GM23338 (cell line): Measurements from ENCODE around the gene TMEM219. TPM values are rescaled to one million over a fixed set of nuclear protein-coding genes. Genes with fewer than 3 reads are reported as not detected.
A peak's percentile ranks its signal among the peaks of the same experiment; 100 is the strongest.

Experiments used
- ATAC-seq: fragments of 200-7000 bp; cut with Tn5 transposase; 3 replicates; pipeline ENCODE4 v1.9.1; 2020
- DNase-seq: peaks from one replicate; pipeline ENCODE4 v3.0.0-alpha.2; 2015; ENCODE audit warnings: low spot score
- H2AFZ ChIP-seq: fragments of 200-600 bp; sonication (generic); 2 replicates; pipeline ENCODE4 v1.8.0; 2016; ENCODE audit warnings: antibody characterized with exemption, mild to moderate bottlenecking, moderate library complexity
- H3F3A ChIP-seq: fragments of 200-600 bp; sonication (generic); replicated peaks from 2 replicates; pipeline ENCODE4 v1.8.0; 2017; ENCODE audit warnings: antibody characterized with exemption, mixed run types, low read depth
- H3K27ac ChIP-seq: fragments of 200-600 bp; sonication (generic); 2 replicates; pipeline ENCODE4 v1.6.1; 2016; ENCODE audit warnings: low read depth
- H3K27me3 ChIP-seq: fragments of 200-600 bp; sonication (generic); 2 replicates; pipeline ENCODE4 v1.8.0; 2016; ENCODE audit warnings: mild to moderate bottlenecking, mixed run types, moderate library complexity; ENCODE audit not compliant: insufficient read depth
- H3K36me3 ChIP-seq: fragments of 200-600 bp; sonication (generic); 2 replicates; pipeline ENCODE4 v1.8.0; 2016; ENCODE audit warnings: mild to moderate bottlenecking; ENCODE audit not compliant: insufficient read depth
- H3K4me1 ChIP-seq: fragments of 200-600 bp; sonication (generic); 2 replicates; pipeline ENCODE4 v1.8.0; 2016; ENCODE audit warnings: mild to moderate bottlenecking, moderate library complexity; ENCODE audit not compliant: insufficient read depth
- H3K4me2 ChIP-seq: fragments of 200-600 bp; sonication (generic); 2 replicates; pipeline ENCODE4 v1.7.1; 2017; ENCODE audit warnings: mixed run types
- H3K4me3 ChIP-seq: fragments of 200-600 bp; sonication (generic); 2 replicates; pipeline ENCODE4 v1.6.1; 2016; ENCODE audit warnings: mixed run types
- H3K79me2 ChIP-seq: fragments of 200-600 bp; sonication (generic); replicated peaks from 2 replicates; pipeline ENCODE4 v1.8.0; 2017; ENCODE audit warnings: mild to moderate bottlenecking; ENCODE audit not compliant: insufficient read depth
- H3K9me2 ChIP-seq: fragments of 200-600 bp; sonication (generic); 2 replicates; pipeline ENCODE4 v1.8.0; 2017; ENCODE audit not compliant: insufficient read depth
- H4K20me1 ChIP-seq: fragments of 200-600 bp; sonication (generic); replicated peaks from 2 replicates; pipeline ENCODE4 v1.8.0; 2017; ENCODE audit warnings: mild to moderate bottlenecking; ENCODE audit not compliant: insufficient read depth
- H3K27ac Mint-ChIP-seq: 2 replicates; pipeline ENCODE4 v1.8.0; 2020; ENCODE audit warnings: inconsistent platforms, mild to moderate bottlenecking, moderate library complexity, mixed read lengths
- H3K27me3 Mint-ChIP-seq: 3 replicates; pipeline ENCODE4 v1.8.0; 2022; ENCODE audit warnings: low read depth, mild to moderate bottlenecking, moderate library complexity, mixed read lengths, inconsistent platforms; ENCODE audit not compliant: insufficient read depth, poor library complexity
- H3K36me3 Mint-ChIP-seq: 3 replicates; pipeline ENCODE4 v1.8.0; 2021; ENCODE audit warnings: low read depth, mild to moderate bottlenecking, inconsistent platforms, moderate library complexity, mixed read lengths
- H3K4me1 Mint-ChIP-seq: 3 replicates; pipeline ENCODE4 v1.8.0; 2020; ENCODE audit warnings: mild to moderate bottlenecking, inconsistent platforms, mixed read lengths
- H3K4me3 Mint-ChIP-seq: 3 replicates; pipeline ENCODE4 v1.8.0; 2021; ENCODE audit warnings: moderate library complexity, mild to moderate bottlenecking, inconsistent platforms, mixed read lengths
- H3K9me3 Mint-ChIP-seq: 3 replicates; pipeline ENCODE4 v1.8.0; 2020; ENCODE audit warnings: moderate library complexity, mild to moderate bottlenecking, inconsistent platforms, mixed read lengths
- CREB1 ChIP-seq: fragments of 250-450 bp; sonication (Bioruptor Pico); IDR thresholded peaks from 2 replicates; pipeline ENCODE4 v1.5.0; 2020; ENCODE audit warnings: low read depth, mild to moderate bottlenecking, moderate library complexity
- EZH2 ChIP-seq: fragments of 200-600 bp; sonication (generic); IDR thresholded peaks from one replicate; pipeline ENCODE4 v1.8.0; 2017; ENCODE audit warnings: antibody characterized with exemption, mild to moderate bottlenecking, low read depth; ENCODE audit not compliant: unreplicated experiment
- EZH2phosphoT487 ChIP-seq: fragments of 200-600 bp; sonication (generic); IDR thresholded peaks from one replicate; pipeline ENCODE4 v1.8.1; 2018; ENCODE audit warnings: antibody characterized with exemption; ENCODE audit not compliant: unreplicated experiment
- NANOG ChIP-seq: IDR thresholded peaks from 2 replicates; pipeline ENCODE4 v1.6.1; 2016; ENCODE audit warnings: antibody characterized with exemption, borderline replicate concordance
- POLR2AphosphoS5 ChIP-seq: IDR thresholded peaks from 2 replicates; pipeline ENCODE4 v1.6.1; 2016; ENCODE audit warnings: antibody characterized with exemption, low read depth
- STAT1 ChIP-seq: IDR thresholded peaks from one replicate; pipeline ENCODE4 v1.6.1; 2016; ENCODE audit warnings: antibody characterized with exemption; ENCODE audit not compliant: unreplicated experiment
- ZNF331 ChIP-seq: fragments of 250-450 bp; sonication (Bioruptor Pico); IDR thresholded peaks from 2 replicates; pipeline ENCODE4 v1.5.0; 2020; ENCODE audit warnings: low read depth, mild to moderate bottlenecking, moderate library complexity
- polyA plus RNA-seq: library from polyadenylated mRNA; unstranded; fragments of >200 nt; fragmentation: Nextera tagmentation; extraction: Ambion mirVana; gene quantifications from 2 replicates; pipeline ENCODE4 v1.2.1, GENCODE V29; 2016
- total RNA-seq: library from RNA; depleted of rRNA; stranded (reverse); fragments of >200 nt; shearing (Covaris generic); gene quantifications from 2 replicates; pipeline ENCODE4 v1.2.3, GENCODE V29; 2014
- TF ChIP-seq, protein P1 (sequence below): IDR thresholded peaks from one replicate; pipeline ENCODE4 v1.6.1; 2018; ENCODE audit warnings: antibody characterized with exemption; ENCODE audit not compliant: unreplicated experiment
- TF ChIP-seq, protein P2 (sequence below): IDR thresholded peaks from 2 replicates; pipeline ENCODE4 v1.6.1; 2016; ENCODE audit warnings: antibody characterized with exemption

Gene TMEM219
- total and polyA plus RNA-seq, 2 experiments from 2014 or later = 50.0 to 82.3 TPM

DNA sequence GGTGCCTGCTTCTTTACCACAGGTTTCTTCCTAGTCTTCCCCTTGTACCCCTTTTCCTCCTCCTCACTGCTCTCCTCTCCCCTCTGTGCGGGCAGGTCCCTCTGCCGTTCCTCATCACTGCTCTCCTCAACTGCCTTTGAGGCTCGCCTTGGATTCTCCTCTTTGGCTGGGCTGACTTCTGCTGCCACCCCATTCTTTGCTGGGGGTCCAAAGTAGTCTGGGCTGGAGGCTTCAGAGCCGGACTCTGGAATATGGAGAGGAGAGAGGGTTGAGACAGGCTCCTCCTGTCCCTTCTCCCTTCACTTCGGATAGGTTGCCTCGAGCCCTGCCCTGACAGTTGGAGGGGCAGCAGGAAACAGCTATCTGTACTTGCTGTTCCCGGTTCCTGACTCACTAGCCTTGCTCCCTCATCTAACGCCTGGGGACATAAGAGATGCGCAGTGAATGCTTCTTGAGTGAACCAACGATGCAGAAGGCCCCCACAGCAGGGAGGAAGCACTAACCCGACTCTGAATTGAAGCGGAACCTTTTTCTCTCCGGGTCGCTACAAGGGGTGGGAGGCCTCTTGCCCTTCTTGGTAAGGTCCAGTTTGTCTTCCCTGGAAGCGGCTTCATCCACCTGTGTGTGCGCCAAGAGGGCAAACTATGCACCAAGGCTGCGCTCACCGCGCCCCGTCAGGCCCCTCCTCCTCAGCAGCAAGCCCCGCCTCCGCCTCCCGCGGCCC lies 32.9 kb downstream of the TMEM219 start:
- H3K27ac ChIP-seq = peak overlapping the region; percentile 82; the same call in 1 of the 2 replicates

DNA sequence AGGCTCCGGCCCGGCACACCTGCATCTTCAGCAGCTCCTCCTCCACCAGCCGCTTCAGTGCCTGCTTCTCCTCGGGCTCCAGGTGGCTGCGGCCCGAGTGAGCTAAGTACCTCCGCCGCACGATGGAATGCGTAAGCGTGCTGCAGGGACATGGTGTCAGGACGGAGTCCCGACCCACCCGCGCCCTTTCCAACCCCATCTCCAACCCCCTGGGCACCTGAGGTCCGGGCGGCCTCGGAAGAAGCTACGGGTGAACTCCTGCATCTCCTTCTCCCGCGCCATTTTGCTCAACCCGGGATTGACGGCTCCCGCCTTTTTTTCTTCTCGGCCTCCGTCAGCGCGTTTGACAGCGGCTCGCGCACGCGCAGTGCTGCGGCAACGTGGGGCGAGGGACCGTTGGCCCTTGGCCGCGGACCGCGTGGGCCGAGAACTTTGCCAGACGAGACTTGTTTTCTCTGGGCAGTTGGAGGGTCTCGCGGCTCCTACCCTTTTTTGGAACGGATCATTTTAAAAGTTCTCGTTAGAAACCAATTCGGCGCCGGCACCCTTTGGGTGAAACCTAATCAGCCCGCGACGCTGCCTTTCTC lies 33.5 kb downstream of the TMEM219 start, which contains the start of gene HIRIP3:
HIRIP3 (minus strand) TSS at position 294 of the 587 bp plus-strand sequence; CDS start at position 282, 12 bp downstream.
- TF ChIP-seq, protein P1, sequence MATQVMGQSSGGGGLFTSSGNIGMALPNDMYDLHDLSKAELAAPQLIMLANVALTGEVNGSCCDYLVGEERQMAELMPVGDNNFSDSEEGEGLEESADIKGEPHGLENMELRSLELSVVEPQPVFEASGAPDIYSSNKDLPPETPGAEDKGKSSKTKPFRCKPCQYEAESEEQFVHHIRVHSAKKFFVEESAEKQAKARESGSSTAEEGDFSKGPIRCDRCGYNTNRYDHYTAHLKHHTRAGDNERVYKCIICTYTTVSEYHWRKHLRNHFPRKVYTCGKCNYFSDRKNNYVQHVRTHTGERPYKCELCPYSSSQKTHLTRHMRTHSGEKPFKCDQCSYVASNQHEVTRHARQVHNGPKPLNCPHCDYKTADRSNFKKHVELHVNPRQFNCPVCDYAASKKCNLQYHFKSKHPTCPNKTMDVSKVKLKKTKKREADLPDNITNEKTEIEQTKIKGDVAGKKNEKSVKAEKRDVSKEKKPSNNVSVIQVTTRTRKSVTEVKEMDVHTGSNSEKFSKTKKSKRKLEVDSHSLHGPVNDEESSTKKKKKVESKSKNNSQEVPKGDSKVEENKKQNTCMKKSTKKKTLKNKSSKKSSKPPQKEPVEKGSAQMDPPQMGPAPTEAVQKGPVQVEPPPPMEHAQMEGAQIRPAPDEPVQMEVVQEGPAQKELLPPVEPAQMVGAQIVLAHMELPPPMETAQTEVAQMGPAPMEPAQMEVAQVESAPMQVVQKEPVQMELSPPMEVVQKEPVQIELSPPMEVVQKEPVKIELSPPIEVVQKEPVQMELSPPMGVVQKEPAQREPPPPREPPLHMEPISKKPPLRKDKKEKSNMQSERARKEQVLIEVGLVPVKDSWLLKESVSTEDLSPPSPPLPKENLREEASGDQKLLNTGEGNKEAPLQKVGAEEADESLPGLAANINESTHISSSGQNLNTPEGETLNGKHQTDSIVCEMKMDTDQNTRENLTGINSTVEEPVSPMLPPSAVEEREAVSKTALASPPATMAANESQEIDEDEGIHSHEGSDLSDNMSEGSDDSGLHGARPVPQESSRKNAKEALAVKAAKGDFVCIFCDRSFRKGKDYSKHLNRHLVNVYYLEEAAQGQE = no peak
- TF ChIP-seq STAT1 (no peak), EZH2 (no peak), EZH2phosphoT487 (no peak), NANOG (no peak), ZNF331 (no peak), CREB1 (CRISPR knock-in tag) (no peak), POLR2AphosphoS5 (peak; percentile 61)
- Mint-ChIP-seq H3K9me3 (peaks cover 2% of the 10 kb centered on the region; the same call in 2 of the 3 replicates), H3K4me3 (peak within 1 kb of the TSS; percentile 98), H3K27me3 (peaks cover 13% of the 10 kb centered on the region), H3K4me1 (peaks cover 25% of the 10 kb centered on the region), H3K36me3 (peaks cover 39% of the 10 kb centered on the region), H3K27ac (peak within 1 kb of the TSS; percentile 98)
- H3K4me1 ChIP-seq = peaks cover 15% of the 10 kb centered on the region
- H2AFZ ChIP-seq = peak within 1 kb of the TSS; percentile 98
- H3K4me3 ChIP-seq = peak within 1 kb of the TSS; percentile 94
- H3K9me2 ChIP-seq = no peaks in the 10 kb centered on the region
- peak within 1 kb of the TSS; percentile 82 for H3K27ac ChIP-seq
- peak; percentile 91 for DNase-seq
- H3F3A ChIP-seq = peaks cover 20% of the 10 kb centered on the region
- ATAC-seq = peak; percentile 42
- peak within 1 kb of the TSS; percentile 94 for H3K4me2 ChIP-seq
- peaks cover 7% of the 10 kb centered on the region; the same call in 1 of the 2 replicates for H3K79me2 ChIP-seq
- H3K27me3 ChIP-seq = no peaks in the 10 kb centered on the region
- peaks cover 8% of the 10 kb centered on the region; the same call in 1 of the 2 replicates for H4K20me1 ChIP-seq
- H3K36me3 ChIP-seq = peaks cover 5% of the 10 kb centered on the region; the same call in 1 of the 2 replicates

More for the DNA sequence above, 32.9 kb downstream of the TMEM219 start:
- peaks cover 6% of the 10 kb centered on the region for H3K36me3 ChIP-seq
- TF ChIP-seq POLR2AphosphoS5 (no peak), EZH2 (no peak), EZH2phosphoT487 (no peak), NANOG (no peak), CREB1 (CRISPR knock-in tag) (no peak), STAT1 (no peak)
- TF ChIP-seq, protein P2, sequence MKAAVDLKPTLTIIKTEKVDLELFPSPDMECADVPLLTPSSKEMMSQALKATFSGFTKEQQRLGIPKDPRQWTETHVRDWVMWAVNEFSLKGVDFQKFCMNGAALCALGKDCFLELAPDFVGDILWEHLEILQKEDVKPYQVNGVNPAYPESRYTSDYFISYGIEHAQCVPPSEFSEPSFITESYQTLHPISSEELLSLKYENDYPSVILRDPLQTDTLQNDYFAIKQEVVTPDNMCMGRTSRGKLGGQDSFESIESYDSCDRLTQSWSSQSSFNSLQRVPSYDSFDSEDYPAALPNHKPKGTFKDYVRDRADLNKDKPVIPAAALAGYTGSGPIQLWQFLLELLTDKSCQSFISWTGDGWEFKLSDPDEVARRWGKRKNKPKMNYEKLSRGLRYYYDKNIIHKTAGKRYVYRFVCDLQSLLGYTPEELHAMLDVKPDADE = no peak
- H4K20me1 ChIP-seq = peaks cover 6% of the 10 kb centered on the region; the same call in 1 of the 2 replicates
- peak overlapping the region; percentile 94 for H3K4me3 ChIP-seq
- peaks cover 20% of the 10 kb centered on the region for H3K4me1 Mint-ChIP-seq
- H3K4me2 ChIP-seq = peak overlapping the region; percentile 94
- peak overlapping the region; percentile 98 for H3K27ac Mint-ChIP-seq
- H2AFZ ChIP-seq = peak overlapping the region; percentile 69; the same call in 1 of the 2 replicates
- H3K4me1 ChIP-seq = peaks cover 13% of the 10 kb centered on the region
- peaks cover 2% of the 10 kb centered on the region; the same call in 2 of the 3 replicates for H3K9me3 Mint-ChIP-seq
- peaks cover 7% of the 10 kb centered on the region; the same call in 1 of the 2 replicates for H3K79me2 ChIP-seq
- no peak for DNase-seq
- H3K36me3 Mint-ChIP-seq = peaks cover 45% of the 10 kb centered on the region
- H3F3A ChIP-seq = peaks cover 20% of the 10 kb centered on the region
- ATAC-seq = peak; percentile 75
- H3K27me3 Mint-ChIP-seq = peaks cover 13% of the 10 kb centered on the region
- H3K9me2 ChIP-seq = no peaks in the 10 kb centered on the region
- H3K4me3 Mint-ChIP-seq = peak overlapping the region; percentile 98
- H3K27me3 ChIP-seq = no peaks in the 10 kb centered on the region
